ENCODE data around the gene SLCO6A1.

- TF ChIP-seq CREB1 (IDR thresholded peaks at IDR 0.05; ENCODE audit: low read depth) (no peak), EGR1 (IDR thresholded peaks at IDR 0.05) (no peak), TCF12 (IDR thresholded peaks at IDR 0.05; ENCODE audit: low read depth) (no peak), NFIC (IDR thresholded peaks at IDR 0.05) (peak; percentile 48), YY1 (IDR thresholded peaks at IDR 0.05; ENCODE audit: low read depth) (no peak), RAD21 (IDR thresholded peaks at IDR 0.05; ENCODE audit: low read depth) (no peak), TAF1 (IDR thresholded peaks at IDR 0.05; ENCODE audit: low read depth) (no peak), EP300 (IDR thresholded peaks at IDR 0.05; ENCODE audit: borderline replicate concordance) (no peak), CEBPB (IDR thresholded peaks at IDR 0.05) (no peak), ZBTB7A (IDR thresholded peaks at IDR 0.05; ENCODE audit: low read depth) (no peak), MAX (IDR thresholded peaks at IDR 0.05) (no peak), TEAD4 (IDR thresholded peaks at IDR 0.05) (no peak), USF1 (IDR thresholded peaks at IDR 0.05) (no peak)
Observed at GRCh38 chr5:102481054-102481715, 17.6 kb downstream of the SLCO6A1 start.
